Mesenchymal stem cell (in vitro differentiated cells and primary cell): ENCODE results near the gene SETD1B.
"Not testable (repeated sequence)": the region's sequence is repeated elsewhere in the genome, so short reads cannot be mapped to it uniquely, and the experiment has no call there.

ENCODE experiments used
- DNase-seq: peaks from one replicate; pipeline ENCODE4 v3.0.0-alpha.2; 2013
- H2AFZ ChIP-seq: one replicate; pipeline ENCODE4 v1.6.1; 2013; ENCODE audit warnings: low read depth, mild to moderate bottlenecking, control low read depth, inconsistent platforms, low read length, moderate library complexity
- H2AK5ac ChIP-seq: 2 replicates; pipeline ENCODE4 v1.6.1; 2013; ENCODE audit warnings: low read length, moderate library complexity, mild to moderate bottlenecking, inconsistent platforms; ENCODE audit not compliant: severe bottlenecking
- H2BK120ac ChIP-seq: one replicate; pipeline ENCODE4 v1.6.1; 2013; ENCODE audit warnings: low read depth, mild to moderate bottlenecking, inconsistent platforms, low read length, moderate library complexity
- H2BK12ac ChIP-seq, 2 experiments: one replicate each; pipeline ENCODE4 v1.6.1; 2013; ENCODE audit warnings: inconsistent platforms in 2 of 2, low read length in 2 of 2, mild to moderate bottlenecking in 2 of 2, moderate library complexity in 2 of 2, control low read depth in 1 of 2
- H2BK15ac ChIP-seq: one replicate; pipeline ENCODE4 v1.6.1; 2013; ENCODE audit warnings: mild to moderate bottlenecking, low read depth, inconsistent platforms; ENCODE audit not compliant: poor library complexity, severe bottlenecking
- H2BK5ac ChIP-seq: 2 replicates; pipeline ENCODE4 v1.6.1; 2013; ENCODE audit warnings: low read depth, mild to moderate bottlenecking, low read length, control low read depth, inconsistent platforms; ENCODE audit not compliant: poor library complexity, severe bottlenecking
- H3K14ac ChIP-seq, 2 experiments: one replicate each; pipeline ENCODE4 v1.6.1; 2013; ENCODE audit warnings: inconsistent platforms in 2 of 2, low read length in 2 of 2, control low read depth in 1 of 2, mild to moderate bottlenecking in 1 of 2, moderate library complexity in 1 of 2
- H3K18ac ChIP-seq, 2 experiments: one replicate each; pipeline ENCODE4 v1.6.1; 2013; ENCODE audit warnings: inconsistent platforms in 2 of 2, low read length in 2 of 2, control low read depth in 1 of 2, low read depth in 1 of 2, mild to moderate bottlenecking in 1 of 2
- H3K23ac ChIP-seq, 2 experiments: one replicate each; pipeline ENCODE4 v1.6.1; 2013; ENCODE audit warnings: inconsistent platforms in 2 of 2, low read length in 2 of 2, mild to moderate bottlenecking in 2 of 2, moderate library complexity in 2 of 2, control low read depth in 1 of 2
- H3K27ac ChIP-seq: 2 replicates; pipeline ENCODE4 v1.5.1; 2013; ENCODE audit warnings: mild to moderate bottlenecking, moderate library complexity, low read length, control low read depth, inconsistent platforms; ENCODE audit not compliant: poor library complexity, severe bottlenecking
- H3K27me3 ChIP-seq, 2 experiments: 2 replicates each; pipeline versions ENCODE4 v1.6.1 to v1.7.0; 2013; ENCODE audit warnings: low read length in 2 of 2, mild to moderate bottlenecking in 2 of 2, moderate library complexity in 2 of 2, control low read depth in 1 of 2, inconsistent platforms in 1 of 2; ENCODE audit not compliant: control insufficient read depth in 1 of 2, insufficient read depth in 1 of 2
- H3K36me3 ChIP-seq, 2 experiments: 2 replicates each; pipeline versions ENCODE4 v1.6.1 to v1.7.0; 2013; ENCODE audit warnings: low read length in 2 of 2, control low read depth in 1 of 2, inconsistent platforms in 1 of 2, low read depth in 1 of 2, mild to moderate bottlenecking in 1 of 2; ENCODE audit not compliant: insufficient read depth in 2 of 2, control insufficient read depth in 1 of 2
- H3K4ac ChIP-seq, 2 experiments: one replicate each; pipeline ENCODE4 v1.6.1; 2013; ENCODE audit warnings: inconsistent platforms in 2 of 2, low read length in 2 of 2, mild to moderate bottlenecking in 2 of 2, moderate library complexity in 2 of 2, control low read depth in 1 of 2, low read depth in 1 of 2
- H3K4me1 ChIP-seq: 2 replicates; pipeline ENCODE4 v1.6.1; 2013; ENCODE audit warnings: low read depth, low read length, control low read depth; ENCODE audit not compliant: control insufficient read depth, insufficient read depth
- H3K4me2 ChIP-seq: 2 replicates; pipeline ENCODE4 v1.6.1; 2013; ENCODE audit warnings: low read length, mild to moderate bottlenecking, inconsistent platforms; ENCODE audit not compliant: poor library complexity, severe bottlenecking
- H3K4me3 ChIP-seq, 2 experiments: 2 replicates each; pipeline versions ENCODE4 v1.5.1 to v1.7.0; 2013; ENCODE audit warnings: low read length in 2 of 2, mild to moderate bottlenecking in 2 of 2, control low read depth in 1 of 2, low read depth in 1 of 2; ENCODE audit not compliant: insufficient read depth in 1 of 2
- H3K79me1 ChIP-seq: replicated peaks from 2 replicates; pipeline ENCODE4 v1.6.1; 2013; ENCODE audit warnings: mild to moderate bottlenecking, control low read depth, low read length, inconsistent platforms; ENCODE audit not compliant: poor library complexity, severe bottlenecking
- H3K9ac ChIP-seq: 2 replicates; pipeline ENCODE4 v1.7.0; 2013; ENCODE audit warnings: mild to moderate bottlenecking, low read length, moderate library complexity
- H3K9me3 ChIP-seq: 2 replicates; pipeline ENCODE4 v1.7.0; 2013; ENCODE audit warnings: mild to moderate bottlenecking, low read length; ENCODE audit not compliant: control insufficient read depth
- H4K8ac ChIP-seq: one replicate; pipeline ENCODE4 v1.6.1; 2013; ENCODE audit warnings: inconsistent platforms, mild to moderate bottlenecking, low read length, moderate library complexity
- H4K91ac ChIP-seq: one replicate; pipeline ENCODE4 v1.6.1; 2013; ENCODE audit warnings: mild to moderate bottlenecking, low read length, inconsistent platforms
- WGBS: methylation state at CpG from one replicate; pipeline ENCODE4 v1.1.7; 2013; ENCODE audit warnings: mixed read lengths; 5-methylcytosine and 5-hydroxymethylcytosine counted together

Gene SETD1B

DNA sequence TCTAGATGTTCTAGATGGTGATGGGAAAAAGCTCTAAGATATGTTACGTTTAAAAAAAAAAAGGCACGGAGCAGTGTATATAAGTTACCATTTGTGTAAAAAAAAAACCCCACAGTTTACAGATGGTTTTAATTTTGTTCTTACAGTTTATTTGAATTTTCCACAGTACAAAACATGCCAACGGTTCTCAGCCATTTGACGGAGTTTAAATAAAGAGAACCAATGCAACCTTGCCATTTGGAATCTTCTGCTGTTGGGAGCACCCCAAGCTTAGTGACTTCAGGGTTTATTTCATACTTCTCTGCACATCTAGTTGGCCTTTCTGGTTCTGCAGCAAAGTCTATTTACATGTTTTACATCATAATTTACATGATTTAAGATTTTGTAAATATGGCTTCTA lies 62.5 kb downstream of the SETD1B start:
- Histone ChIP-seq H2AK5ac (no peak overlapping the region), H3K4me1 (peaks cover 1% of the 10 kb centered on the region), H2BK120ac (no peak overlapping the region), H3K79me1 (no peaks in the 10 kb centered on the region), H2BK12ac (no peak overlapping the region), H3K27me3 (no peaks in the 10 kb centered on the region), H3K9ac (no peak overlapping the region), H3K27ac (no peak overlapping the region), H3K9me3 (no peaks in the 10 kb centered on the region), H3K4me2 (no peak overlapping the region), H3K18ac (no peak overlapping the region), H3K4ac (no peak overlapping the region), H3K4me3 (no peak overlapping the region), H3K36me3 (no peaks in the 10 kb centered on the region), H4K91ac (no peak overlapping the region), H4K8ac (no peak overlapping the region), H3K23ac (no peak overlapping the region), H3K14ac (no peak overlapping the region), H2BK5ac (no peak overlapping the region), H2BK15ac (no peak overlapping the region), H2AFZ (no peak overlapping the region)
- DNase-seq: no peak
- 93% methylated on average over 2 of the region's 4 CpGs for WGBS

DNA sequence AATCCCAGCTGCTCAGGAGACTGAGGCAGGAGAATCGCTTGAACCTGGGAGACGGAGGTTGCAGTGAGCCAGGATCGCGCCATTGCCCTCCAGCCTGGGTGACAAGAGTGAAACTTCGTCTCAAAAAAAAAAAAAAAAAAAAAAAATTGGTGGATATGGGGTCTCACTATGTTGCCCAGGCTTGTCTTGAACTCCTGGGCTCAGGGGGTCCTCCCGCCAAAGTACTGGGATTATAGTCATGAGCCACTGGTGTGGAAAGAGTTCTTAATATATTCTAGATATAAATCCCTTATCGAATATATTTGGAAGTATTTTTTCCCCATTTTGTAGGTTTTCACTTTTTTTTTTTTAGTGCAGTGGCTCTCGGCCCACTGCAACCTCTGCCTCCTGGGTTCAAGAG lies 65.4 kb downstream of the SETD1B start:
- not testable (repeated sequence) for H4K91ac ChIP-seq, H3K79me1 ChIP-seq, H2BK15ac ChIP-seq, H3K18ac ChIP-seq, H3K4ac ChIP-seq, H2AFZ ChIP-seq, H3K14ac ChIP-seq, H3K4me3 ChIP-seq, DNase-seq, H2BK120ac ChIP-seq, H3K9me3 ChIP-seq, H3K9ac ChIP-seq, H3K27me3 ChIP-seq, H2BK12ac ChIP-seq, H2BK5ac ChIP-seq, H3K4me2 ChIP-seq, H3K4me1 ChIP-seq, H3K23ac ChIP-seq, H3K27ac ChIP-seq, H4K8ac ChIP-seq, H3K36me3 ChIP-seq, H2AK5ac ChIP-seq
- over 99% methylated on average over 6 of the region's 8 CpGs for WGBS

DNA sequence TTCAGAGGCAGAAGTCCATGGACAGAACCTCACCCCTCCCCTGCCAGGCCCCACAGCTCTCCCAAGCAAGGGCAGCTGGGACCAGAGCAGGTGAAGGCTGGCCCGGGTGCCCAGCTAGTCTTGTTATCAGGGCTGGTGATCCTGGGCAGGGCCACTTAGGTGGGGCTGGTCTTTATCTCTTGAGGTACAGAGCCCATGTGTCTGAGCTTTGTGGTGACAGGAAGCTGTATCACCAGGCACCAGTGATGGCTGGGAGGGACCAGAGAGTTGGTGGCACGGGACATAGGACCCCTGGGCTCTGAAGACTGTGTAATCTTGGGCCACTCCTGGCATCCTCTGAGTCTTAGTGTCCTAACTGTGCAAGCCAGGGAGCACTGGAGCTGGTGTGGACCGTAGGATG lies 67.7 kb downstream of the SETD1B start:
- Histone ChIP-seq H2AFZ (no peak overlapping the region), H2AK5ac (no peak overlapping the region), H4K8ac (no peak overlapping the region), H2BK15ac (no peak overlapping the region), H3K79me1 (no peaks in the 10 kb centered on the region), H2BK5ac (no peak overlapping the region), H3K27ac (no peak overlapping the region), H3K4ac (no peak overlapping the region), H3K4me2 (no peak overlapping the region), H3K18ac (peak overlapping the region in 1 of 2 experiments; percentile 18), H3K36me3 (no peaks in the 10 kb centered on the region), H3K27me3 (no peaks in the 10 kb centered on the region), H4K91ac (no peak overlapping the region), H2BK12ac (peak overlapping the region in 1 of 2 experiments; percentile 68), H3K23ac (no peak overlapping the region), H3K9me3 (no peaks in the 10 kb centered on the region), H2BK120ac (no peak overlapping the region), H3K14ac (no peak overlapping the region), H3K9ac (no peak overlapping the region), H3K4me3 (no peak overlapping the region), H3K4me1 (peaks cover 2% of the 10 kb centered on the region)
- no peak for DNase-seq
- WGBS: 89% methylated on average over 3 of the region's 3 CpGs

DNA sequence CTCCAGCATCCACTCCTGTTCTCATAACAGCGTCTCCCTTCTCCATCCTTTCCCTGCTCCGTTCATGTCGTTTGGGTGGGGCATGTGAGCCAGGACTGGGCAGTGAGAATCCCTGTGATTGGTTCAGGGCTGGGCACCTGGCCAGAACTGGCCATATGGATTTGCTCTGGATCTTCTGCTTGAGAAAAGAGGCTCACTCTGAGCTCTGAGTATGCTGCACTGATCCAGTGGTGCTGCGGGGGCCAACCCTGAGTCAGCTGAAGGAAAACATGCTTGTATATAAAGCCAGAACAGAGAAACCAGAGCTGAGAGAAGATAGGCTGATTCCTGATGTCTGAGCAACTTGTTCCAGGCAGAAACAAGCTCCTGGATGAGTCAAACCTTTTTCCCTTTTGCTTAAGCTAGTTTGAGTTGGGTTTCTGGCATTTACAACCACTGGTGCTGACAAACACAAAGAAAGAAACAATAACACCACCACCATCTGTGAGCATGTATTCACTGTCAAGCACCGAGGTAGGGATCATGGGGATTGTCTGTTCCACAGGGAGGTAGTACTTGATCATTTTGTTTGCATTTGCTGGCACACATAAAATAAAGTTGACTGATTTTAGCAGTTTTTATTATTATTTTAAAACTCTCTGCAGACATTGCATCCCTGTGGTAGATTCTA lies 68.9 kb downstream of the SETD1B start:
- Histone ChIP-seq H3K9ac (peak overlapping the region; percentile 47), H3K18ac (peak overlapping the region; percentile 55 to 81), H3K4ac (no peak overlapping the region), H4K91ac (no peak overlapping the region), H3K27me3 (no peaks in the 10 kb centered on the region), H4K8ac (no peak overlapping the region), H3K4me2 (no peak overlapping the region), H3K4me3 (peak overlapping the region in 1 of 2 experiments; percentile 4), H3K4me1 (peaks cover 2% of the 10 kb centered on the region), H3K36me3 (no peaks in the 10 kb centered on the region), H3K23ac (no peak overlapping the region), H2AFZ (no peak overlapping the region), H3K27ac (no peak overlapping the region), H3K14ac (no peak overlapping the region), H3K79me1 (no peaks in the 10 kb centered on the region), H2BK15ac (no peak overlapping the region), H2BK12ac (no peak overlapping the region), H2BK120ac (no peak overlapping the region), H2AK5ac (no peak overlapping the region), H3K9me3 (no peaks in the 10 kb centered on the region), H2BK5ac (no peak overlapping the region)
- DNase-seq: peak; percentile 97
- WGBS: 26% methylated on average over 4 of the region's 5 CpGs
